SH-SY5Y (cell line): ENCODE results near the gene AMELX.

Source experiments
- GATA2 ChIP-seq: IDR thresholded peaks from 2 replicates; pipeline ENCODE4 v1.6.1; 2011; ENCODE audit warnings: mild to moderate bottlenecking, low read depth, low read length
- GATA3 ChIP-seq: IDR thresholded peaks from 2 replicates; pipeline ENCODE4 v1.6.1; 2011; ENCODE audit warnings: low read depth, mild to moderate bottlenecking, low read length, moderate library complexity

DNA sequence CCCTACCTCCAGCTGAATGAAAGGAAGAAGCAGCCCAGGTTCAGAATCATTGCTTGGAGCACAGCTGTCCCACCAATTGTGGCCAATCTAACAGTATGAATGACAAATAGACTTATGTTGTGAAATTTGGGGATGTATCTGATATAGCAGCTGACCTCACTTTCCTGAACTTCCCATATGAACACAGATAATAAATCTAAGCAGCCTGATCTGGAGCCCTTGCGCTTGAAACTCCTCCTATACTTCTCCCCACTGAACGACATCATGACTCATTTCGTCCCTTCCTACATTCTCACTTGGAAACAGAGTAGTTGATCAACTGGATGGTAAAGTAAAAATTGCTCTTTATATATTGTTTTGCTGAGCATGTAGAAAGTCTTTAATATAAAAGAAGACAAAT lies 24.2 kb upstream of the AMELX start:
- no peak for TF ChIP-seq GATA2
- TF ChIP-seq GATA3: no peak
